MM.1S (cell line): ENCODE measurements around the gene SERPINA3.

ENCODE experiments used
- DNase-seq: peaks from one replicate; pipeline ENCODE4 v3.0.0-alpha.2; 2015
- H2AFZ ChIP-seq: fragments of 300-600 bp; sonication (generic); 2 replicates; pipeline ENCODE4 v1.6.0; 2016; ENCODE audit warnings: antibody characterized with exemption, low read length
- H3F3A ChIP-seq: fragments of 300-600 bp; sonication (generic); 2 replicates; pipeline ENCODE4 v1.6.1; 2016; ENCODE audit warnings: mild to moderate bottlenecking, antibody characterized with exemption, low read length, moderate library complexity, mixed read lengths; ENCODE audit not compliant: insufficient read depth
- H3K27ac ChIP-seq: fragments of 300-600 bp; sonication (generic); 2 replicates; pipeline ENCODE4 v1.5.1; 2016; ENCODE audit warnings: mild to moderate bottlenecking, low read length
- H3K27me3 ChIP-seq: fragments of 300-600 bp; sonication (generic); replicated peaks from 2 replicates; pipeline ENCODE4 v1.6.0; 2016; ENCODE audit warnings: low read length; ENCODE audit not compliant: insufficient read depth
- H3K36me3 ChIP-seq: fragments of 300-600 bp; sonication (generic); replicated peaks from 2 replicates; pipeline ENCODE4 v1.6.1; 2016; ENCODE audit warnings: mild to moderate bottlenecking, low read length, mixed read lengths; ENCODE audit not compliant: insufficient read depth
- H3K4me1 ChIP-seq: fragments of 300-600 bp; sonication (generic); 2 replicates; pipeline ENCODE4 v1.6.1; 2016; ENCODE audit warnings: low read length, mixed read lengths
- H3K4me2 ChIP-seq: fragments of 300-600 bp; sonication (generic); 2 replicates; pipeline ENCODE4 v1.6.0; 2016; ENCODE audit warnings: low read depth, low read length
- H3K4me3 ChIP-seq: fragments of 300-600 bp; sonication (generic); 2 replicates; pipeline ENCODE4 v1.5.1; 2016; ENCODE audit warnings: low read length, mixed read lengths
- H3K79me2 ChIP-seq: fragments of 300-600 bp; sonication (generic); 2 replicates; pipeline ENCODE4 v1.6.1; 2016; ENCODE audit warnings: mixed run types, low read length, mixed read lengths
- H3K9ac ChIP-seq: fragments of 300-600 bp; sonication (generic); 2 replicates; pipeline ENCODE4 v1.6.1; 2016; ENCODE audit warnings: low read length, mixed read lengths
- H3K9me2 ChIP-seq: fragments of 300-600 bp; sonication (generic); replicated peaks from 2 replicates; pipeline ENCODE4 v1.6.1; 2016; ENCODE audit warnings: mild to moderate bottlenecking, low read length, mixed read lengths; ENCODE audit not compliant: insufficient read depth
- H3K9me3 ChIP-seq: fragments of 300-600 bp; sonication (generic); replicated peaks from 2 replicates; pipeline ENCODE4 v1.6.1; 2016; ENCODE audit warnings: mild to moderate bottlenecking, low read length, mixed read lengths; ENCODE audit not compliant: insufficient read depth
- H4K20me1 ChIP-seq: fragments of 300-600 bp; sonication (generic); 2 replicates; pipeline ENCODE4 v1.6.1; 2016; ENCODE audit warnings: mild to moderate bottlenecking, low read length, moderate library complexity, mixed read lengths; ENCODE audit not compliant: insufficient read depth
- EZH2 ChIP-seq: fragments of 300-600 bp; sonication (generic); optimal IDR thresholded peaks from 2 replicates; pipeline ENCODE3; 2017; ENCODE audit warnings: low read depth, mild to moderate bottlenecking, antibody characterized with exemption, low read length, mixed read lengths
- EZH2phosphoT487 ChIP-seq: fragments of 300-600 bp; sonication (generic); IDR thresholded peaks from 2 replicates; pipeline ENCODE4 v1.6.1; 2018; ENCODE audit warnings: antibody characterized with exemption, low read length
- TF ChIP-seq, protein P1 (sequence below): fragments of 300-600 bp; sonication (generic); IDR thresholded peaks from 2 replicates; pipeline ENCODE4 v1.5.1; 2016; ENCODE audit warnings: antibody characterized with exemption, low read length, mixed read lengths

Gene SERPINA3

DNA sequence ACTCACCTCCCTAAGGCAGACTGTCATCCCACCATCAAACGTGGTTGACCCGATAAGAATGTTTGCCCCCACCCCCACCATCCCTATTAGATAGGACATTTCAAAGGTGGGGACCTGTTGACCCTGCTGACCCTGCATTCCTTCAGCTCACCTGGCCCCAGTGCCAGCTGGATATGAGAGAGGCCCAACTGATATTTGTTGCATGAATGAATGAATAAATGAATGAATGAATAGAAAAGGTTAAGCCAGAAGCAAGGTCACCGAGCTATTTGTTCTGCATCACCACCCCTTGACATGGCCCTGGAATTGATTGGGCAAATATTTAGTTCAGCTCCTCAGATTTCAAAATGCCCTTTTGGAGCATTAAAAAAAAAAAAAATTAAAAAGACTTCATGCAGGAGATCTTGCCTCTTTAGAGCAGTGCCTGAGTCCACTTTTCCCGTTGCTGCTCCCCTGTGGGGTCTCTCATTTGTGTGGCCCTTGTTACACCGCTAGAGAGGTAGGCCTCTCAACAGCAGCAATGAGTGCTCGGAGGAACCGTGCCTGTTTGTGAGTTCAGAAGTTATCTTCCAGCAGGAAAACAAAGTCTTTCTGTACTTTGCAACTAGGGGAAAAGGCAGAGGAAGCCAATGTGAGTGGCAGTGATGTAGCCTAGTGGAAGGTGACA, 39.4 kb upstream of the SERPINA3 start:
- H3K4me1 ChIP-seq: no peaks in the 10 kb centered on the region
- H3K27me3 ChIP-seq: no peaks in the 10 kb centered on the region
- no peak overlapping the region for H3K9ac ChIP-seq
- no peaks in the 10 kb centered on the region for H3K79me2 ChIP-seq
- H3K4me3 ChIP-seq: no peak overlapping the region
- no peaks in the 10 kb centered on the region for H3K9me3 ChIP-seq
- no peak for TF ChIP-seq EZH2
- TF ChIP-seq EZH2phosphoT487: no peak
- TF ChIP-seq, protein P1, sequence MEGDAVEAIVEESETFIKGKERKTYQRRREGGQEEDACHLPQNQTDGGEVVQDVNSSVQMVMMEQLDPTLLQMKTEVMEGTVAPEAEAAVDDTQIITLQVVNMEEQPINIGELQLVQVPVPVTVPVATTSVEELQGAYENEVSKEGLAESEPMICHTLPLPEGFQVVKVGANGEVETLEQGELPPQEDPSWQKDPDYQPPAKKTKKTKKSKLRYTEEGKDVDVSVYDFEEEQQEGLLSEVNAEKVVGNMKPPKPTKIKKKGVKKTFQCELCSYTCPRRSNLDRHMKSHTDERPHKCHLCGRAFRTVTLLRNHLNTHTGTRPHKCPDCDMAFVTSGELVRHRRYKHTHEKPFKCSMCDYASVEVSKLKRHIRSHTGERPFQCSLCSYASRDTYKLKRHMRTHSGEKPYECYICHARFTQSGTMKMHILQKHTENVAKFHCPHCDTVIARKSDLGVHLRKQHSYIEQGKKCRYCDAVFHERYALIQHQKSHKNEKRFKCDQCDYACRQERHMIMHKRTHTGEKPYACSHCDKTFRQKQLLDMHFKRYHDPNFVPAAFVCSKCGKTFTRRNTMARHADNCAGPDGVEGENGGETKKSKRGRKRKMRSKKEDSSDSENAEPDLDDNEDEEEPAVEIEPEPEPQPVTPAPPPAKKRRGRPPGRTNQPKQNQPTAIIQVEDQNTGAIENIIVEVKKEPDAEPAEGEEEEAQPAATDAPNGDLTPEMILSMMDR: no peak
- H3K36me3 ChIP-seq: no peaks in the 10 kb centered on the region
- H3F3A ChIP-seq: no peaks in the 10 kb centered on the region
- H4K20me1 ChIP-seq: no peaks in the 10 kb centered on the region
- DNase-seq: no peak
- H3K4me2 ChIP-seq: no peak overlapping the region
- no peak overlapping the region for H2AFZ ChIP-seq
- H3K9me2 ChIP-seq: no peaks in the 10 kb centered on the region
- no peak overlapping the region for H3K27ac ChIP-seq

GRCh38 chr14:94573475-94574277, 38.5 kb upstream of the SERPINA3 start:
- H3K4me2 ChIP-seq: no peak overlapping the region
- H3K4me3 ChIP-seq: no peak overlapping the region
- no peaks in the 10 kb centered on the region for H3K9me3 ChIP-seq
- no peaks in the 10 kb centered on the region for H3K4me1 ChIP-seq
- H3F3A ChIP-seq: no peaks in the 10 kb centered on the region
- no peak overlapping the region for H3K9ac ChIP-seq
- H3K27me3 ChIP-seq: no peaks in the 10 kb centered on the region
- H4K20me1 ChIP-seq: no peaks in the 10 kb centered on the region
- H3K79me2 ChIP-seq: no peaks in the 10 kb centered on the region
- no peaks in the 10 kb centered on the region for H3K9me2 ChIP-seq
- no peak overlapping the region for H2AFZ ChIP-seq
- no peak for TF ChIP-seq EZH2phosphoT487
- H3K27ac ChIP-seq: no peak overlapping the region
- no peaks in the 10 kb centered on the region for H3K36me3 ChIP-seq
- DNase-seq: no peak

DNA sequence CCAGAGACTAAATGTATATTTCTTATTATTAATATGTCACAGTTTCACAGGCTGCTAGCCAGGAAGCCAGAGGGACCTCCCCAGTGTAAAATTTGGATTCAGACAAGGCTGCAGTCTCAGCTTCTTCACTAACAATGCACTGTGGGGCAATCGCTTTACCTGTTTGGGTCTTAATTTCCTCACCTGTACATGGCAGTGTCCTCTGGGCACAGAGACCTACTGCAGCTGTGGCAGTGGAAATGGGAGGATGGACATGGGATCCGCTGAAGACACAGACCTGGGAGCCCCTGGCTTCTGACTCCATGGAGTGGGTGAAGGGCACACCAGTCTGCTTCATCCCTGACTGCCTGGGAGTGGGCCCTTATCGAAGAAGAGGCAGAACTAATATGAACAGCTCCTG, 37.9 kb upstream of the SERPINA3 start:
- no peak overlapping the region for H3K4me3 ChIP-seq
- no peaks in the 10 kb centered on the region for H3K4me1 ChIP-seq
- H3K9me3 ChIP-seq: no peaks in the 10 kb centered on the region
- H3K27ac ChIP-seq: no peak overlapping the region
- no peak overlapping the region for H2AFZ ChIP-seq
- H3K9me2 ChIP-seq: no peaks in the 10 kb centered on the region
- H3F3A ChIP-seq: no peaks in the 10 kb centered on the region
- DNase-seq: no peak
- no peaks in the 10 kb centered on the region for H3K36me3 ChIP-seq
- no peak overlapping the region for H3K9ac ChIP-seq
- no peaks in the 10 kb centered on the region for H3K79me2 ChIP-seq
- no peak for TF ChIP-seq EZH2phosphoT487
- TF ChIP-seq, protein P1: no peak
- TF ChIP-seq EZH2: no peak
- H4K20me1 ChIP-seq: no peaks in the 10 kb centered on the region
- no peaks in the 10 kb centered on the region for H3K27me3 ChIP-seq
- no peak overlapping the region for H3K4me2 ChIP-seq
